ENCODE measurements around the gene SLC50A1. TPM values are rescaled to one million over a fixed set of nuclear protein-coding genes. Genes with fewer than 3 reads are reported as not detected.

Gene SLC50A1
- total and polyA plus RNA-seq, 9 of the 15 experiments (the other 6 are each of a cell fraction or from before 2014, with no cell fraction given) = 46.5 to 132 (median 91.9) TPM

- TF ChIP-seq, protein P1, sequence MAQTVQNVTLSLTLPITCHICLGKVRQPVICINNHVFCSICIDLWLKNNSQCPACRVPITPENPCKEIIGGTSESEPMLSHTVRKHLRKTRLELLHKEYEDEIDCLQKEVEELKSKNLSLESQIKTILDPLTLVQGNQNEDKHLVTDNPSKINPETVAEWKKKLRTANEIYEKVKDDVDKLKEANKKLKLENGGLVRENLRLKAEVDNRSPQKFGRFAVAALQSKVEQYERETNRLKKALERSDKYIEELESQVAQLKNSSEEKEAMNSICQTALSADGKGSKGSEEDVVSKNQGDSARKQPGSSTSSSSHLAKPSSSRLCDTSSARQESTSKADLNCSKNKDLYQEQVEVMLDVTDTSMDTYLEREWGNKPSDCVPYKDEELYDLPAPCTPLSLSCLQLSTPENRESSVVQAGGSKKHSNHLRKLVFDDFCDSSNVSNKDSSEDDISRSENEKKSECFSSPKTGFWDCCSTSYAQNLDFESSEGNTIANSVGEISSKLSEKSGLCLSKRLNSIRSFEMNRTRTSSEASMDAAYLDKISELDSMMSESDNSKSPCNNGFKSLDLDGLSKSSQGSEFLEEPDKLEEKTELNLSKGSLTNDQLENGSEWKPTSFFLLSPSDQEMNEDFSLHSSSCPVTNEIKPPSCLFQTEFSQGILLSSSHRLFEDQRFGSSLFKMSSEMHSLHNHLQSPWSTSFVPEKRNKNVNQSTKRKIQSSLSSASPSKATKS (CRISPR knock-in tag; IDR thresholded peaks at IDR 0.05) = no peak
- TF ChIP-seq MAFF (IDR thresholded peaks at IDR 0.05; ENCODE audit: low read length) = peak; percentile 5; the same call in 1 of the 2 replicates
- TF ChIP-seq ZKSCAN1 (IDR thresholded peaks at IDR 0.05; ENCODE audit: low read depth, low read length) = peak; percentile 62
- TF ChIP-seq, protein P2, sequence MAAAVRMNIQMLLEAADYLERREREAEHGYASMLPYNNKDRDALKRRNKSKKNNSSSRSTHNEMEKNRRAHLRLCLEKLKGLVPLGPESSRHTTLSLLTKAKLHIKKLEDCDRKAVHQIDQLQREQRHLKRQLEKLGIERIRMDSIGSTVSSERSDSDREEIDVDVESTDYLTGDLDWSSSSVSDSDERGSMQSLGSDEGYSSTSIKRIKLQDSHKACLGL (CRISPR knock-in tag; IDR thresholded peaks at IDR 0.05; ENCODE audit: borderline replicate concordance, poor library complexity, severe bottlenecking) = no peak
- no peak for TF ChIP-seq XRCC3 (IDR thresholded peaks at IDR 0.05)
- peak; percentile 48 for TF ChIP-seq EP300 (IDR thresholded peaks at IDR 0.05; ENCODE audit: low read length)
- no peak for TF ChIP-seq TOE1 (IDR thresholded peaks at IDR 0.05; ENCODE audit: borderline replicate concordance)
- TF ChIP-seq TOE1 (CRISPR knock-in tag; IDR thresholded peaks at IDR 0.05; ENCODE audit: borderline replicate concordance, low read depth) = no peak
- TF ChIP-seq CC2D1A (IDR thresholded peaks at IDR 0.05) = no peak
- TF ChIP-seq U2AF1 (optimal IDR thresholded peaks at IDR 0.05; ENCODE audit: low read depth, low read length) = no peak
- 0 out of 2 replicates have a peak, but pooled peaks have one; percentile 11 for TF ChIP-seq CEBPG (CRISPR knock-in tag; IDR thresholded peaks at IDR 0.05)
- no peak for TF ChIP-seq CEBPG (tag; conservative IDR thresholded peaks at IDR 0.05 in 1 of 2, IDR thresholded peaks at IDR 0.05 in 1 of 2)
- no peak for TF ChIP-seq HLTF (IDR thresholded peaks at IDR 0.05)
- TF ChIP-seq EZH2 (IDR thresholded peaks at IDR 0.05; ENCODE audit: borderline replicate concordance, low read depth, low read length) = no peak
- peak; percentile 80; the same call in 1 of the 2 replicates for TF ChIP-seq HDAC2 (IDR thresholded peaks at IDR 0.05)
- TF ChIP-seq, protein P3, sequence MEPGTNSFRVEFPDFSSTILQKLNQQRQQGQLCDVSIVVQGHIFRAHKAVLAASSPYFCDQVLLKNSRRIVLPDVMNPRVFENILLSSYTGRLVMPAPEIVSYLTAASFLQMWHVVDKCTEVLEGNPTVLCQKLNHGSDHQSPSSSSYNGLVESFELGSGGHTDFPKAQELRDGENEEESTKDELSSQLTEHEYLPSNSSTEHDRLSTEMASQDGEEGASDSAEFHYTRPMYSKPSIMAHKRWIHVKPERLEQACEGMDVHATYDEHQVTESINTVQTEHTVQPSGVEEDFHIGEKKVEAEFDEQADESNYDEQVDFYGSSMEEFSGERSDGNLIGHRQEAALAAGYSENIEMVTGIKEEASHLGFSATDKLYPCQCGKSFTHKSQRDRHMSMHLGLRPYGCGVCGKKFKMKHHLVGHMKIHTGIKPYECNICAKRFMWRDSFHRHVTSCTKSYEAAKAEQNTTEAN (CRISPR knock-in tag; IDR thresholded peaks at IDR 0.05) = no peak
- TF ChIP-seq HMGXB4 (CRISPR knock-in tag; IDR thresholded peaks at IDR 0.05) = no peak
- TF ChIP-seq DDX20 (tag; IDR thresholded peaks at IDR 0.05; ENCODE audit: low read depth) = no peak
- no peak for TF ChIP-seq DNMT1 (IDR thresholded peaks at IDR 0.05)
- TF ChIP-seq POLR2H (tag; IDR thresholded peaks at IDR 0.05; ENCODE audit: low read depth) = no peak
- no peak for TF ChIP-seq EP400 (IDR thresholded peaks at IDR 0.05)
- TF ChIP-seq POLR2A (conservative IDR thresholded peaks at IDR 0.05) = no peak
- no peak; the same call in 1 of the 2 replicates for TF ChIP-seq ZBTB12 (CRISPR knock-in tag; IDR thresholded peaks at IDR 0.05)
- no peak for TF ChIP-seq PCBP1 (IDR thresholded peaks at IDR 0.05; ENCODE audit: low read depth, low read length, poor library complexity, severe bottlenecking)
Observed at GRCh38 chr1:155134880-155135414, 705 bp upstream of the SLC50A1 start (continued).

Measured in K562 (cell line).